Glutamatergic neuron (in vitro differentiated cells): ENCODE measurements around the gene ZSCAN5B. TPM values are rescaled to one million over a fixed set of nuclear protein-coding genes. Genes with fewer than 3 reads are reported as not detected.

Experiments used
- DNase-seq: peaks from one replicate; pipeline ENCODE4 v3.0.0; 2022
- H3K27ac Mint-ChIP-seq: one replicate; pipeline ENCODE4 v1.8.0; 2020; ENCODE audit warnings: mild to moderate bottlenecking, mixed read lengths, inconsistent platforms; ENCODE audit not compliant: unreplicated experiment
- H3K27me3 Mint-ChIP-seq: one replicate; pipeline ENCODE4 v1.8.0; 2020; ENCODE audit warnings: mild to moderate bottlenecking, moderate library complexity, mixed read lengths, inconsistent platforms; ENCODE audit not compliant: unreplicated experiment
- H3K36me3 Mint-ChIP-seq: one replicate; pipeline ENCODE4 v1.8.0; 2020; ENCODE audit warnings: mild to moderate bottlenecking, mixed read lengths, inconsistent platforms; ENCODE audit not compliant: unreplicated experiment
- H3K4me1 Mint-ChIP-seq: one replicate; pipeline ENCODE4 v1.8.0; 2020; ENCODE audit warnings: mild to moderate bottlenecking, low read depth, mixed read lengths, inconsistent platforms; ENCODE audit not compliant: unreplicated experiment
- H3K4me3 Mint-ChIP-seq: one replicate; pipeline ENCODE4 v1.8.0; 2020; ENCODE audit warnings: mild to moderate bottlenecking, mixed read lengths, inconsistent platforms; ENCODE audit not compliant: unreplicated experiment
- H3K9me3 Mint-ChIP-seq: one replicate; pipeline ENCODE4 v1.8.0; 2020; ENCODE audit warnings: mild to moderate bottlenecking, moderate library complexity, mixed read lengths, inconsistent platforms; ENCODE audit not compliant: unreplicated experiment
- total RNA-seq: library from RNA; stranded (reverse); fragmentation: NEBNext Ultra II Directional; extraction: Animal tissue kit (Norgen Biotek cat#: 25700); gene quantifications from one replicate; pipeline ENCODE4 v1.2.1, GENCODE V29; 2021; ENCODE audit not compliant: unreplicated experiment
- TF ChIP-seq, protein P1 (sequence below): fragments of 200-600 bp; sonication (generic); IDR thresholded peaks from one replicate; pipeline ENCODE4 v1.5.0; 2021; ENCODE audit not compliant: partially characterized antibody, unreplicated experiment

ZSCAN5B gene
- total RNA-seq, 1 donor from 2014 or later = not detected

DNA sequence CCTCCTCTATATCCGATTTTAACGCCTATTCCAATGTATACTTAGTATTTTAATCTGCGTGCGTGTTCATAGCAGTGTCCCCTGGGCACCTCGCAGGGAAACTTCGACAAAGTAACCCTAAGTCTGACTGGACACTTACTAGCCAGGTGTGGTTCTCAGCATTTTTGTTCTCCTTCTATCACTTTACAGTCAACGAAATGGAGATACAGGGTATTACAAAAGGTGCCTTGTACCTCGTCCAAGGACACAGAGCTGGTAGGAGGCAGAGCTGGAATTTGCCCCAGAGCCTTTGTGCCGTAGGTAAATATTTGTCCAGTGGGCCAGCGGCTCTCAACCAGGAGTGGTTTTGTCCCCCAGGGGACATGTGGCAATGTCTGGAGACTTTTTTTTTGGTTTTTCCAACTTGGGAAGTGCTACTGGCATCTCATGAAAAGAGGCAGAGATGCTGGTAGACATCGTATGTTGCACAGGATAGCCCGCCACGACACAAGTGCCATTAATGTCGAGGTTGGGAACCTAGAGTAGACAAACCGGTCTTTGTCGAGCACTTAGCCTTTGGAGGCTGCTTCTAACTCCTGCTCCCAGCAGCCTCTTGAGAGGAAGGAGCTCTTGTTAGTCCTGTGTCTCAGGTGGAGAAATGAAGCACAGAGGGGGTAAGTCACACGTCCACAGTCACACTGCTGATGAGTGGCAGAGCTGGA, 55.3 kb downstream of the ZSCAN5B start:
- Mint-ChIP-seq H3K4me1 (peaks cover 18% of the 10 kb centered on the region), H3K4me3 (peak overlapping the region; percentile 95), H3K27me3 (peaks cover 8% of the 10 kb centered on the region), H3K36me3 (no peaks in the 10 kb centered on the region), H3K27ac (peak overlapping the region; percentile 49), H3K9me3 (peaks cover 11% of the 10 kb centered on the region)
- DNase-seq = no peak
- TF ChIP-seq, protein P1, sequence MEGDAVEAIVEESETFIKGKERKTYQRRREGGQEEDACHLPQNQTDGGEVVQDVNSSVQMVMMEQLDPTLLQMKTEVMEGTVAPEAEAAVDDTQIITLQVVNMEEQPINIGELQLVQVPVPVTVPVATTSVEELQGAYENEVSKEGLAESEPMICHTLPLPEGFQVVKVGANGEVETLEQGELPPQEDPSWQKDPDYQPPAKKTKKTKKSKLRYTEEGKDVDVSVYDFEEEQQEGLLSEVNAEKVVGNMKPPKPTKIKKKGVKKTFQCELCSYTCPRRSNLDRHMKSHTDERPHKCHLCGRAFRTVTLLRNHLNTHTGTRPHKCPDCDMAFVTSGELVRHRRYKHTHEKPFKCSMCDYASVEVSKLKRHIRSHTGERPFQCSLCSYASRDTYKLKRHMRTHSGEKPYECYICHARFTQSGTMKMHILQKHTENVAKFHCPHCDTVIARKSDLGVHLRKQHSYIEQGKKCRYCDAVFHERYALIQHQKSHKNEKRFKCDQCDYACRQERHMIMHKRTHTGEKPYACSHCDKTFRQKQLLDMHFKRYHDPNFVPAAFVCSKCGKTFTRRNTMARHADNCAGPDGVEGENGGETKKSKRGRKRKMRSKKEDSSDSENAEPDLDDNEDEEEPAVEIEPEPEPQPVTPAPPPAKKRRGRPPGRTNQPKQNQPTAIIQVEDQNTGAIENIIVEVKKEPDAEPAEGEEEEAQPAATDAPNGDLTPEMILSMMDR = no peak

DNA sequence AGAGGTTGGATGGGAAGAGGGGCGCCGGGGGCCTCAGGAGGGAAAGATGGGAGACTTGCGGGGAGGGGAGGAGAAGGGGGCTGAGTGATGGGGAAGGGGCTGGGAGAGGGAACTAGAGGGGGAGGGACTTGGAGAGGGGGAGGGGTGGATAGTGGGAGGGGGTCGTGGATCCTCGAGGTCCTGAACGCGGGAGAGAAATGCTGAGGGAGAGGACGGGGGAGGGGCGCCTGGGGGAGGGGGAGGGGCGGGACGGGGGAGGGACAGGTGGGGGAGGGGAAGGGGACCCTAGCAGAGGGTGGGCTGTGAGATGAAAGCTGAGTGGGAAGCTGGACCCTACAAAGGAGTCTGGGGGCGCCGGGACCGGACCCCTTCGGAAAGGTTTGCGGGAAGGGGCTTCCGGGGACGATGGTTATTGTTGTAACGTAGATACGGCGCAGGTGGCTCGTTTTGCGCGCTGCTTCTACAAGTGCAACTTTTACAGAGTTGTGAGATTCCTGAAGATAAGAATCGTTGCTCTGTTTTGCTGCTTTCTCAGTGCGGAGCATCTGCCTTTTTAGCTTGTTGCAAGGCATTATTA, 56.1 kb downstream of the ZSCAN5B start:
- H3K9me3 Mint-ChIP-seq = peaks cover 11% of the 10 kb centered on the region
- DNase-seq = no peak
- peaks cover 18% of the 10 kb centered on the region for H3K4me1 Mint-ChIP-seq
- no peaks in the 10 kb centered on the region for H3K36me3 Mint-ChIP-seq
- H3K27ac Mint-ChIP-seq = peak overlapping the region; percentile 49
- TF ChIP-seq, protein P1 = no peak
- H3K27me3 Mint-ChIP-seq = peaks cover 7% of the 10 kb centered on the region
- H3K4me3 Mint-ChIP-seq = peak overlapping the region; percentile 95

DNA sequence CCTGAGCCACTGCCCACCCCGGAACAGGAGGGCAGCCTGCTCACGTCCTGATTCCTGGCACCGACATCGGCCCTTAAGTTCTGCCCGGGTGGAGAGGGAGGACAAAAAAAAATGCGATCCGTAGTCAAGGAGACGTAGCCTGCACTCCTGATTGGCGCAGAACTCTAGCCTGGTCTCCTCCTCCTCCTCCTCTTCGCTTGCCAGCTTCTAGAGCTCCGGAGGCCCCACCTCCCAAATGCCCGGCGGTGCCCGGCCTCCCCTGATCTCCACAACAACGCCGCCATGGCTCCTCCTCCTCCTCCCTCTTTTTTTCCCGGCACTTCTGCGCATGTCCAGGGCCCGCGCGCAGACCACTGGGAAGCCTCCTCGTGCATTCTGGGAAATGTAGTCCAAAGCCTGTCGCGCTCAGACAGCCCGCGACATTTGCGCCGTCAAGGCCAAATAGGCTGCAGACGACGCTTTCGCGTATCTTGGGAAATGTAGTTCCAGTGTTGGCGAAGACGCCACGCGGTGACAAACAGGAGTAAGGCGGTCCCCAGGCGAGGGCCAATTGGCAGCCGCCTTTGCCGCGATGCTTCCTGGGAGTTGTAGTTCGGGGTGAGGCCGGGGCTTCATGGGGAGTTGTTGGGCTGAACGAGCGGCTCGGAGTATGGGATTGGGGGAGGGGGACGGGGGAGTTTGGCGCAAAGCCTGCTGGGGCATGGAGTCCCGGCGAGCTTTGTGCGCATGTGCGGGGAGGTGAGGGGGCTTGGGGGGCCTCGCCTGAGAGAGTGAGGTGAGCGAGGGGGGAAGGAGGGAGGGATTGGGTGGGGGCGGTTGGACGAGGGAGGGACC, 56.8 kb downstream of the ZSCAN5B start, which contains the start of gene ZNF444:
ZNF444 (plus strand) TSS at position 705 of the 834 bp plus-strand sequence. CDS start 5,625 bp downstream, outside the sequence.
- H3K27me3 Mint-ChIP-seq = peaks cover 7% of the 10 kb centered on the region
- TF ChIP-seq, protein P1 = no peak
- no peaks in the 10 kb centered on the region for H3K36me3 Mint-ChIP-seq
- peaks cover 18% of the 10 kb centered on the region for H3K4me1 Mint-ChIP-seq
- peak; percentile 99 for DNase-seq
- peak within 1 kb of the TSS; percentile 92 for H3K27ac Mint-ChIP-seq
- H3K4me3 Mint-ChIP-seq = peak within 1 kb of the TSS; percentile 95
- peaks cover 12% of the 10 kb centered on the region for H3K9me3 Mint-ChIP-seq

DNA sequence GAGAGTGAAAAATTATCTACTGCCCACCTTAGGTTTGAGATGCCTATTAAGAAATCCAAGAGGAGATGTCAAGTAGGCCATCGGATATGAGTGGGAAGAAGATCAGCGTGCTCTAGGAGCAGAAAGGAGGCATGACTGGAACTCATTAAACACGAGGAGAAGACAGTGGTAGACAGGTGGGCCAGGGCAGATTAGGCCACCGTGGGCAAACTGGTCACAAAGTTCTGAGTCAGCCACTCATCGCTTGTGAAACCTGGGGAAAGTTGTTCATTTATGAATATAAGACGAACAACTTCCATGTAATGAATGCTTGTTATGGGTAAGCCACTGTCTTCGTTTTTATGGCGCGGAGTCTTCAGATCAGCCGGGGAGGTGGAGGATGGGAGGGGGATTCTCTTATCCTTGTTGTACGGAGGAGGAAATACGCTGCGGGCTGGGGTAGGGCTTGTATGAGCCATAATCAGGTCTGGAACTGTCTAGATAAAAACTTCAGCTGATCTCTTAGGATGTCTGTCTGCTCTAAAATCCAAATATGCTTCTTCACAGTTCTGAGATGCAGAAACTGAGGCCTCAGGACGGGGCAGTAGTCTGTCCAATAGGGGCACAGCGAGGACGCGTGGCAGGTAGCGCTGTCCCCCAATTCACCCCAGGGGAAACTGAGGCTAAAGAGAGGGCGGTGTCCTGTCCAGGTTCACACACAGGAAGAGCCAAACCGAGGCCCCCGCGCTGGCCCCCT, 57.6 kb downstream of the ZSCAN5B start:
- no peak for DNase-seq
- peaks cover 12% of the 10 kb centered on the region for H3K9me3 Mint-ChIP-seq
- TF ChIP-seq, protein P1 = no peak
- no peaks in the 10 kb centered on the region for H3K36me3 Mint-ChIP-seq
- H3K27me3 Mint-ChIP-seq = peaks cover 7% of the 10 kb centered on the region
- H3K4me3 Mint-ChIP-seq = peak overlapping the region; percentile 95
- peaks cover 18% of the 10 kb centered on the region for H3K4me1 Mint-ChIP-seq
- H3K27ac Mint-ChIP-seq = peak overlapping the region; percentile 92

Other genes starting within 250 kb of the ZSCAN5B start
- not detected for gene NLRP8, start 250.0 kb downstream of the ZSCAN5B start, total RNA-seq
- not detected for gene NLRP5, start 211.0 kb downstream of the ZSCAN5B start, total RNA-seq
- 59.7 TPM for gene ZNF787, start 76.5 kb downstream of the ZSCAN5B start, total RNA-seq
- gene ZNF444, start 56.5 kb downstream of the ZSCAN5B start, total RNA-seq = 56.9 TPM
- gene GALP, start 21.8 kb downstream of the ZSCAN5B start, total RNA-seq = not detected
- gene ZSCAN5C, start 4.5 kb upstream of the ZSCAN5B start, total RNA-seq = 0.32 TPM
- not detected for gene EDDM13, start 75.0 kb upstream of the ZSCAN5B start, total RNA-seq
- 13.1 TPM for gene ZSCAN5A, start 117.1 kb upstream of the ZSCAN5B start, total RNA-seq
- gene ZNF582, start 195.8 kb upstream of the ZSCAN5B start, total RNA-seq = 7.5 TPM
- 13.6 TPM for gene ZNF583, start 206.5 kb upstream of the ZSCAN5B start, total RNA-seq